K562 (cell line): Measurements from ENCODE around the gene ZBTB16. TPM values are rescaled to one million over a fixed set of nuclear protein-coding genes. Genes with fewer than 3 reads are reported as not detected.

Experiments
- FOS ChIP-seq: IDR thresholded peaks from 3 replicates; pipeline ENCODE4 v1.6.1; 2011; ENCODE audit not compliant: insufficient read length; ENCODE audit errors: extremely low read depth
- GATA2 ChIP-seq: sonication (generic); formaldehyde crosslinking; IDR thresholded peaks from 2 replicates; pipeline ENCODE4 v1.4.0; 2020; ENCODE audit warnings: mild to moderate bottlenecking, missing genetic modification reagents
- GTF2B ChIP-seq: IDR thresholded peaks from 2 replicates; pipeline ENCODE4 v1.6.1; 2011; ENCODE audit not compliant: insufficient read length; ENCODE audit errors: extremely low read depth
- HDAC2 ChIP-seq: fragments of 450-650 bp; IDR thresholded peaks from 2 replicates; pipeline ENCODE4 v1.6.1; 2016; ENCODE audit warnings: mild to moderate bottlenecking
- MAFF ChIP-seq: IDR thresholded peaks from 2 replicates; pipeline ENCODE4 v1.6.1; 2012; ENCODE audit warnings: low read length, improper control_type of control experiment
- PYGO2 ChIP-seq: fragments of 450-650 bp; IDR thresholded peaks from 2 replicates; pipeline ENCODE4 v1.6.1; 2016; ENCODE audit warnings: mild to moderate bottlenecking, missing genetic modification characterization, moderate library complexity, missing compliant biosample characterization
- SFPQ ChIP-seq: fragments of 200-400 bp; formaldehyde crosslinking; IDR thresholded peaks from 2 replicates; pipeline ENCODE4 v1.6.1; 2017; ENCODE audit warnings: mild to moderate bottlenecking, low read depth, low read length, moderate library complexity
- TCF3 ChIP-seq: sonication (generic); formaldehyde crosslinking; IDR thresholded peaks from 2 replicates; pipeline ENCODE4 v1.4.0; 2020; ENCODE audit warnings: mild to moderate bottlenecking, missing genetic modification reagents
- ZBTB17 ChIP-seq: fragments of 450-650 bp; formaldehyde crosslinking; IDR thresholded peaks from 2 replicates; pipeline ENCODE4 v1.4.0; 2020; ENCODE audit warnings: mild to moderate bottlenecking
- ZMIZ1 ChIP-seq, 2 experiments: fragments of 150-350 bp in 1 of 2; IDR thresholded peaks; 2 replicates each; pipeline ENCODE4 v1.6.1; 2012 to 2016; ENCODE audit warnings: low read depth in 2 of 2, low read length in 2 of 2, mild to moderate bottlenecking in 1 of 2, moderate library complexity in 1 of 2
- polyA plus RNA-seq, 8 experiments: library from polyadenylated mRNA; depleted of rRNA in 4 of 8; stranded (reverse) in 5 of 8; unstranded in 3 of 8; fragments of >200 nt; fragmentation: Nextera tagmentation in 2 of 8; fragmentation: Illumina TruSeq in 1 of 8; extraction: Ambion mirVana in 2 of 8; extraction: Trizol in 1 of 8; gene quantifications; 2 replicates each; pipeline versions ENCODE4 v1.2.1 to v1.2.3, GENCODE V29; 2011 to 2014; ENCODE audit warnings: inconsistent platforms in 1 of 8, missing spikeins in 1 of 8
- total RNA-seq, 7 experiments: library from RNA; depleted of rRNA in 6 of 7; stranded (reverse); fragments of >200 nt in 6 of 7; fragmentation: Illumina TruSeq in 2 of 7; extraction: Trizol in 2 of 7; gene quantifications; 2 replicates each; pipeline versions ENCODE4 v1.2.1 to v1.2.3, GENCODE V29; 2011 to 2021; ENCODE audit warnings: low replicate concordance in 1 of 7

Gene ZBTB16
- total and polyA plus RNA-seq, 9 of the 15 experiments (the other 6 are each of a cell fraction or from before 2014, with no cell fraction given), result 0.06 to 0.40 (median 0.24) TPM; not detected in 4

GRCh38 chr11:114157476-114158050 is 98.1 kb downstream of the ZBTB16 start (continued):
- TF ChIP-seq SFPQ (no peak), FOS (no peak), HDAC2 (no peak), PYGO2 (tag) (no peak), MAFF (no peak), GTF2B (no peak), ZMIZ1 (IDR thresholded peaks at IDR 0.05; ENCODE audit: low read depth in 2 of 2, low read length in 2 of 2) (no peak), TCF3 (CRISPR knock-in tag) (no peak), ZBTB17 (no peak), GATA2 (CRISPR knock-in tag) (no peak)
